Activated T-cell treated with anti-CD3 and anti-CD28 coated beads, Interleukin-2, amount 50 U/mL, for 4 hours (primary cell): ENCODE data around the gene THY1. TPM values are rescaled to one million over a fixed set of nuclear protein-coding genes. Genes with fewer than 3 reads are reported as not detected.
"Not testable (repeated sequence)": the region's sequence is repeated elsewhere in the genome, so short reads cannot be mapped to it uniquely, and the experiment has no call there.

Experiments
- ATAC-seq, 2 donors: fragments of 200-7000 bp; cut with Tn5 transposase; one replicate each; pipeline ENCODE4 v1.10.0; 2021
- DNase-seq: peaks from one replicate; pipeline ENCODE4 v3.0.0-alpha.2; 2020
- H3K27me3 Mint-ChIP-seq: one replicate; pipeline ENCODE4 v1.8.0; 2021; ENCODE audit warnings: low read depth, mixed read lengths
- H3K36me3 Mint-ChIP-seq: one replicate; pipeline ENCODE4 v1.8.0; 2022; ENCODE audit warnings: mixed read lengths; ENCODE audit not compliant: insufficient read depth
- H3K4me1 Mint-ChIP-seq: one replicate; pipeline ENCODE4 v1.8.0; 2021; ENCODE audit warnings: low read depth, mixed read lengths
- H3K4me3 Mint-ChIP-seq: one replicate; pipeline ENCODE4 v1.8.0; 2021; ENCODE audit warnings: mild to moderate bottlenecking, moderate library complexity, mixed read lengths
- H3K9me3 Mint-ChIP-seq: one replicate; pipeline ENCODE4 v1.8.0; 2021; ENCODE audit warnings: mixed read lengths
- total RNA-seq, 3 donors: library from RNA; stranded (reverse); gene quantifications; one replicate each; pipeline ENCODE4 v1.2.1, GENCODE V29; 2021

THY1 gene
- total RNA-seq, 3 donors from 2014 or later = 0.35 to 0.52 (median 0.40) TPM

- Mint-ChIP-seq H3K9me3 (peaks cover 38% of the 10 kb centered on the region), H3K4me1 (no peaks in the 10 kb centered on the region)
Measured at GRCh38 chr11:119400860-119401259, 22.1 kb downstream of the THY1 start.

GRCh38 chr11:119397740-119398139 is 25.2 kb downstream of the THY1 start:
- peaks cover 38% of the 10 kb centered on the region for H3K9me3 Mint-ChIP-seq
- no peak for DNase-seq
- no peaks in the 10 kb centered on the region for H3K36me3 Mint-ChIP-seq
- H3K4me1 Mint-ChIP-seq = no peaks in the 10 kb centered on the region
- peaks cover 29% of the 10 kb centered on the region for H3K27me3 Mint-ChIP-seq
- ATAC-seq = no peak
- H3K4me3 Mint-ChIP-seq = no peak overlapping the region

More at GRCh38 chr11:119400860-119401259, 22.1 kb downstream of the THY1 start:
- H3K27me3 Mint-ChIP-seq = peaks cover 20% of the 10 kb centered on the region
- no peak overlapping the region for H3K4me3 Mint-ChIP-seq
- ATAC-seq = no peak
- no peaks in the 10 kb centered on the region for H3K36me3 Mint-ChIP-seq
- DNase-seq = no peak

GRCh38 chr11:119396835-119397234 is 26.1 kb downstream of the THY1 start:
- no peaks in the 10 kb centered on the region for H3K4me1 Mint-ChIP-seq
- peaks cover 38% of the 10 kb centered on the region for H3K9me3 Mint-ChIP-seq
- peaks cover 29% of the 10 kb centered on the region for H3K27me3 Mint-ChIP-seq
- DNase-seq = no peak
- H3K36me3 Mint-ChIP-seq = no peaks in the 10 kb centered on the region
- no peak overlapping the region for H3K4me3 Mint-ChIP-seq
- no peak for ATAC-seq

- H3K36me3 Mint-ChIP-seq = peaks cover 2% of the 10 kb centered on the region
- DNase-seq (no peak), ATAC-seq (no peak)
Measured at GRCh38 chr11:119391275-119391674, 31.7 kb downstream of the THY1 start.

GRCh38 chr11:119389611-119390254 is 33.2 kb downstream of the THY1 start:
- Mint-ChIP-seq H3K36me3 (peaks cover 2% of the 10 kb centered on the region), H3K4me1 (no peaks in the 10 kb centered on the region), H3K27me3 (peaks cover 12% of the 10 kb centered on the region), H3K9me3 (no peaks in the 10 kb centered on the region), H3K4me3 (no peak overlapping the region)
- peak in 1 of 2 donors; percentile 54 for ATAC-seq
- DNase-seq = no peak

More at GRCh38 chr11:119391275-119391674, 31.7 kb downstream of the THY1 start:
- Mint-ChIP-seq H3K27me3 (peaks cover 16% of the 10 kb centered on the region), H3K4me1 (no peaks in the 10 kb centered on the region), H3K4me3 (no peak overlapping the region), H3K9me3 (no peaks in the 10 kb centered on the region)

- Mint-ChIP-seq H3K4me1 (no peaks in the 10 kb centered on the region), H3K4me3 (no peak overlapping the region), H3K27me3 (peaks cover 7% of the 10 kb centered on the region), H3K9me3 (no peaks in the 10 kb centered on the region), H3K36me3 (peaks cover 2% of the 10 kb centered on the region)
- ATAC-seq = no peak
- no peak for DNase-seq
Measured at GRCh38 chr11:119388103-119388502, 34.9 kb downstream of the THY1 start.

- Mint-ChIP-seq H3K27me3 (peaks cover 2% of the 10 kb centered on the region), H3K4me1 (no peaks in the 10 kb centered on the region), H3K4me3 (no peak overlapping the region), H3K9me3 (no peaks in the 10 kb centered on the region), H3K36me3 (no peaks in the 10 kb centered on the region)
- DNase-seq = no peak
- ATAC-seq = no peak
Measured at GRCh38 chr11:119384332-119384731, 38.6 kb downstream of the THY1 start.

GRCh38 chr11:119382513-119382912 is 40.5 kb downstream of the THY1 start:
- H3K27me3 Mint-ChIP-seq, H3K9me3 Mint-ChIP-seq, DNase-seq, ATAC-seq, H3K4me1 Mint-ChIP-seq, H3K4me3 Mint-ChIP-seq, H3K36me3 Mint-ChIP-seq: not testable (repeated sequence)

GRCh38 chr11:119382101-119382500 is 40.9 kb downstream of the THY1 start:
- no peaks in the 10 kb centered on the region for H3K9me3 Mint-ChIP-seq
- no peaks in the 10 kb centered on the region for H3K36me3 Mint-ChIP-seq
- ATAC-seq (no peak), DNase-seq (no peak)
- no peaks in the 10 kb centered on the region for H3K4me1 Mint-ChIP-seq
- no peaks in the 10 kb centered on the region for H3K27me3 Mint-ChIP-seq
- H3K4me3 Mint-ChIP-seq = no peak overlapping the region

- DNase-seq (peak; percentile 98), ATAC-seq (peak; percentile 98 to 99)
- Mint-ChIP-seq H3K4me3 (no peak within 1 kb of the TSS), H3K4me1 (no peaks in the 10 kb centered on the region), H3K27me3 (no peaks in the 10 kb centered on the region), H3K36me3 (no peaks in the 10 kb centered on the region), H3K9me3 (no peaks in the 10 kb centered on the region)
Measured at GRCh38 chr11:119381181-119381988, 41.6 kb downstream of the THY1 start, which contains the start of gene USP2. Gene USP2, minus strand, starts transcription at chr11:119381690. Its CDS starts 8,210 bp downstream, at chr11:119373480.

- H3K36me3 Mint-ChIP-seq = no peaks in the 10 kb centered on the region
- DNase-seq = no peak
- ATAC-seq = no peak
- H3K27me3 Mint-ChIP-seq = no peaks in the 10 kb centered on the region
- no peaks in the 10 kb centered on the region for H3K9me3 Mint-ChIP-seq
- H3K4me1 Mint-ChIP-seq = no peaks in the 10 kb centered on the region
- H3K4me3 Mint-ChIP-seq = no peak overlapping the region
Measured at GRCh38 chr11:119380827-119381180, 42.2 kb downstream of the THY1 start.

- H3K36me3 Mint-ChIP-seq = no peaks in the 10 kb centered on the region
- H3K4me1 Mint-ChIP-seq = no peaks in the 10 kb centered on the region
- no peak for ATAC-seq
- no peaks in the 10 kb centered on the region for H3K27me3 Mint-ChIP-seq
- H3K4me3 Mint-ChIP-seq = no peak overlapping the region
- DNase-seq = no peak
- H3K9me3 Mint-ChIP-seq = no peaks in the 10 kb centered on the region
Measured at GRCh38 chr11:119380160-119380826, 42.7 kb downstream of the THY1 start.

GRCh38 chr11:119378851-119379465 is 44.0 kb downstream of the THY1 start:
- DNase-seq (no peak), ATAC-seq (no peak)

GRCh38 chr11:119377961-119378667 is 44.9 kb downstream of the THY1 start:
- ATAC-seq = no peak
- H3K4me3 Mint-ChIP-seq = no peak overlapping the region
- no peaks in the 10 kb centered on the region for H3K27me3 Mint-ChIP-seq
- no peak for DNase-seq
- H3K9me3 Mint-ChIP-seq = no peaks in the 10 kb centered on the region
- peaks cover 10% of the 10 kb centered on the region for H3K4me1 Mint-ChIP-seq
- no peaks in the 10 kb centered on the region for H3K36me3 Mint-ChIP-seq

More at GRCh38 chr11:119378851-119379465, 44.0 kb downstream of the THY1 start:
- H3K36me3 Mint-ChIP-seq = no peaks in the 10 kb centered on the region
- H3K4me1 Mint-ChIP-seq = peaks cover 1% of the 10 kb centered on the region
- no peaks in the 10 kb centered on the region for H3K9me3 Mint-ChIP-seq
- H3K27me3 Mint-ChIP-seq = no peaks in the 10 kb centered on the region
- H3K4me3 Mint-ChIP-seq = no peak overlapping the region
